HG03457 (cell line): ENCODE data around the gene RABL2A.
"Not testable (repeated sequence)": the region's sequence is repeated elsewhere in the genome, so short reads cannot be mapped to it uniquely, and the experiment has no call there.

Source experiments
- ATAC-seq: cut with Tn5 transposase; IDR thresholded peaks from one replicate; pipeline ENCODE4 v1.9.1; 2021; ENCODE audit warnings: moderate number of reproducible peaks; ENCODE audit not compliant: unreplicated experiment

The RABL2A gene

DNA sequence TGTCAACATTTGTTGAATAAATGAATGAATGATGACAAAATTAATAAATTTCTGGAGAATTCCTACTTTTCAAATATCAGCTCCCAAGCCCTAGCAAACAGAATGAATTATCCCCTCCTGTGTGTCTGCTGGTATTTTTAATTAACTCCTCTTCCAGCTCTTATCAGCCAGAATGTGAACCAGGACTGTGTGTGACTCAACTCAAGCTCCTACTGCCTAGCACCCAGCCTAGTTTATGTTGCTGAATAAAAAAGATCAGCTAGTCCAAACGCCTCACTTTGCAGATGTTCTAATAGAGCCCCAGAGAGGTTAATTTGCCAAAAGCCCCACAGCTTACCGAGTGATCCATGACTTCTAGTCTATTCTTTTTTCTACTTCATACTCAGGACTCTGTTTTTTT lies 50.3 kb downstream of the RABL2A start:
- no peak for ATAC-seq

DNA sequence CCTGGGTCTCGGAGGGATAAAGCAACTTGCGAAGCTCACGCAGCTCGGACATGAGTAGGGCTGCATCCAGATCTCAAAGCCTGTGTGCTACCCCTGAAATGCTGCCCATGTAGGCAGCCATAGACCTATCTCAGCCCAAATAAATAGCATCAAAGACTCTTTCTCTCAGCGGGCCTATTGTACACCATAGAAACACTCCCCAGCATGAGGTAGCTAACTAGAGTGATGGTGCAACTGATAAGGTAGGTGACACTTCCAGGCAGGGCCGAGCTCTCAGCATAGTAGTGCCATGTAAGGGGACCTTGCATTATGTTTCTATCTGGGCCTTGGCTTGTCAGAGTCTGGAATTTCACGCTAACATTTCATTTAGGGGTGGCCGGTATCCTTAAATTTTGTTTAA lies 52.4 kb downstream of the RABL2A start:
- ATAC-seq: no peak

DNA sequence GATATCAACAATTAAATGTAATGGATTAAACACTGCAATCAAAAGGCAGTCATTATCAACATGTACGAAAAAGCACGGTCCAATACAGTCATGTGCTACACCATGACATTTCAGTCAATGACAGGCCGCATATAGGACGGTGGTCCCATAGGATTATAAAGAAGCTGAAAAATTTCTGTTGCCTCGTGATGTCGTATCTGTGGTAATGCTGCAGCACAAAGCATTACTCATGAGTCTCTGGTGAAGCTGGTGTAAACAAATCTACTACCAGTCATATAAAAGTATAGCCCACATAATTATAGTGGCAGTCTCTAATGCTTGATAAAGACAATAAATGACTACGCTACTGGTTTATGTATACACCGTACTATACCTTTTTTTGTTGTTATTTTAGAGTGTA lies 58.4 kb downstream of the RABL2A start:
- no peak for ATAC-seq

DNA sequence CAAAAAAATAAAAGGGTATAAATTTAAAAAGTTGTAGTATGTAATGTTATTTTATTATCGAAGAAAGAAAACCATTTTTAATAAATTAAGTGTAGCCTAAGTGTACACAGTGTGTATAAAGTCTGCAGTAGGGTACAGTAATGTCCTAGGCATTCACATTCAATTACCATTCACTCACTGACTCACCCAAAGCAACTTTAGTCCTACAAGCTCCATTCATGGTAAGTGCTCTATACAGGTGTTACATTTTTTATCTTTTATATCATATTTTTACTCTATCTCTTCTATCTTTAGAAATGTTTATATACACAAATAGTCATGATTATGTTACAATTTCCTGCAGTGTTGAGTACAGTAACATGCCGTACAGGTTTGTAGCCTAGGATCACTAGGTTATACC lies 59.5 kb downstream of the RABL2A start:
- no peak for ATAC-seq

- not testable (repeated sequence) for ATAC-seq
Observed at GRCh38 chr2:113690871-113691270, 63.8 kb downstream of the RABL2A start.
